Endothelial cell (in vitro differentiated cells): ENCODE measurements around the gene RASSF7. TPM values are rescaled to one million over a fixed set of nuclear protein-coding genes. Genes with fewer than 3 reads are reported as not detected.

Experiments
- DNase-seq: peaks from one replicate; pipeline ENCODE4 v3.0.0; 2021; ENCODE audit warnings: low spot score
- H3K27ac Mint-ChIP-seq: one replicate; pipeline ENCODE4 v1.8.0; 2021; ENCODE audit warnings: mixed read lengths, inconsistent platforms; ENCODE audit not compliant: unreplicated experiment
- H3K27me3 Mint-ChIP-seq: one replicate; pipeline ENCODE4 v1.8.0; 2021; ENCODE audit warnings: mild to moderate bottlenecking, moderate library complexity, mixed read lengths, inconsistent platforms; ENCODE audit not compliant: unreplicated experiment
- H3K36me3 Mint-ChIP-seq: one replicate; pipeline ENCODE4 v1.8.0; 2021; ENCODE audit warnings: mild to moderate bottlenecking, low read depth, mixed read lengths, inconsistent platforms; ENCODE audit not compliant: unreplicated experiment
- H3K4me1 Mint-ChIP-seq: one replicate; pipeline ENCODE4 v1.8.0; 2021; ENCODE audit warnings: mild to moderate bottlenecking, mixed read lengths, inconsistent platforms; ENCODE audit not compliant: unreplicated experiment
- H3K4me3 Mint-ChIP-seq: one replicate; pipeline ENCODE4 v1.8.0; 2021; ENCODE audit warnings: mild to moderate bottlenecking, mixed read lengths, inconsistent platforms; ENCODE audit not compliant: unreplicated experiment
- H3K9me3 Mint-ChIP-seq: one replicate; pipeline ENCODE4 v1.8.0; 2021; ENCODE audit warnings: mixed read lengths, inconsistent platforms; ENCODE audit not compliant: unreplicated experiment
- CTCF ChIP-seq: fragments of 200-600 bp; sonication (generic); IDR thresholded peaks from one replicate; pipeline ENCODE4 v1.5.0; 2021; ENCODE audit warnings: antibody characterized with exemption; ENCODE audit not compliant: unreplicated experiment
- total RNA-seq: library from RNA; stranded (reverse); fragmentation: NEBNext Ultra II Directional; extraction: Animal tissue kit (Norgen Biotek cat#: 25700); gene quantifications from one replicate; pipeline ENCODE4 v1.2.1, GENCODE V29; 2021; ENCODE audit not compliant: unreplicated experiment

RASSF7 gene
- total RNA-seq, 1 donor from 2014 or later = 8.9 TPM

DNA sequence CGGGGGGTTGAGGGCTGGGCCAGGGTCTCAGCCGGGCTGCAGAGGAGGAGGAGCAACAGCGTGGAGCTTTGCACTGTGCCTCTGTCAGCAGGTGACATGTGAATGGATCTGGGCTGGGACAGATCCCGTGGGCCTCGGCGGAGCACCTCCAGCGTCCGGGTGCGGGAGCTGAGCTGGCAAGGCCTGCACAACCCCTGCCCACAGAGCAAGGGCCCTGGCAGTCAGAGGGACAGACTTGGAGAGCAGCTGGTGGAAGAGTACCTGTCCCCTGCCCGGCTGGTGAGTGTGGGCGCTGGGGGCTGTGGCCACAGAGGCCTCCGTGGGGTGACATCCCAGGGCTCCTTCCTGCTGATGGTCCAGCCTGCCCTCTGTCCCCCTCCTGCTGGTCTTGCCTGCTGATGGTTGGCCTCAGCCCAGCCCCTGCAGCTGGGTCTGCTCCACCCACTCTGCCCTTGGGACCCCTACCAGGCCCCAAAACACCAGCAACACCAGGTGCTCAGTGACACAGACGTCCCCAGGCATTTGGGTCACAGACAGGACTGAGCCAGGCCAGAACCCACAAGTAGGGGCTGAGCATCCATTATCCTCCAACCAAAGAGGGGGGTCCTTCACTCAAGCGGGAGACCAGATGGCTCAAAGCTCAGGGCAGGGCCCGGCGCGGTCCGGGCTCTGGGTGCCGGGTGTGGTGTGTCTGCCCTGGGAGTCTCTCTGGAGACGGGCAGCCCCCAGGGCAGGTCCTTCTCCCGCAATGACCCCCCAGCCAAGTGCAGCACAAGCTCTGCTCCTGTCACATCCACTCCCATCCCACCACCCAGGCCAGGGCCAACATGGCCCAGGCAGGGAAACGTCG is 20.0 kb upstream of the RASSF7 start:
- peaks cover 2% of the 10 kb centered on the region for H3K4me1 Mint-ChIP-seq
- H3K27ac Mint-ChIP-seq = no peak overlapping the region
- no peaks in the 10 kb centered on the region for H3K9me3 Mint-ChIP-seq
- H3K4me3 Mint-ChIP-seq = no peak overlapping the region
- no peak for TF ChIP-seq CTCF
- DNase-seq = no peak
- H3K27me3 Mint-ChIP-seq = peaks cover 13% of the 10 kb centered on the region
- H3K36me3 Mint-ChIP-seq = no peaks in the 10 kb centered on the region

DNA sequence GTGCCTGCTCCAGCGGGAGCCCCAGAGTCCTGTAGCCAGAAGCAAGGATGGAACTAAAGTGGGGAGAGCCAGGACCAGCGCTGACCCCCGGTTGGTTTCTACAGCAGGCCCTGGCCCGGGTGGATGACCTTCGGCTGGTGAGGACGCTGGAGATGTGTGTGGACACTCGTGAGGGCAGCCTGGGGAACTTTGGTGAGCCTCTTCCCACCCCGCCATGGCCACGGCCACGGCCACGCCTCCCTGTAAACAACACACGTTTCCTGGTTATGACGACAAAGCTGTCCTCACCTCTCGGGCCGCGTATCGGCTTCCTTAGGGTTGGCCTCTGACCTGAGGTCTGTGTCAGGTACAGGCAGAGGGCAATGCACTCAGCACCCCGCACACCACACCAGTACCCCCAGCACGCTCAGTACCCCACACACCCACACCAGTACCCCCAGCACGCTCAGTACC is 19.3 kb upstream of the RASSF7 start:
- H3K36me3 Mint-ChIP-seq = no peaks in the 10 kb centered on the region
- no peak overlapping the region for H3K4me3 Mint-ChIP-seq
- peaks cover 14% of the 10 kb centered on the region for H3K27me3 Mint-ChIP-seq
- no peak overlapping the region for H3K27ac Mint-ChIP-seq
- DNase-seq = no peak
- H3K4me1 Mint-ChIP-seq = no peaks in the 10 kb centered on the region
- no peak for TF ChIP-seq CTCF
- H3K9me3 Mint-ChIP-seq = no peaks in the 10 kb centered on the region

GRCh38 chr11:544817-545166 is 16.0 kb upstream of the RASSF7 start:
- H3K4me3 Mint-ChIP-seq = no peak overlapping the region
- H3K27ac Mint-ChIP-seq = no peak overlapping the region
- no peaks in the 10 kb centered on the region for H3K36me3 Mint-ChIP-seq
- no peaks in the 10 kb centered on the region for H3K4me1 Mint-ChIP-seq
- no peak for DNase-seq
- H3K9me3 Mint-ChIP-seq = no peaks in the 10 kb centered on the region
- TF ChIP-seq CTCF = no peak
- peaks cover 12% of the 10 kb centered on the region for H3K27me3 Mint-ChIP-seq

DNA sequence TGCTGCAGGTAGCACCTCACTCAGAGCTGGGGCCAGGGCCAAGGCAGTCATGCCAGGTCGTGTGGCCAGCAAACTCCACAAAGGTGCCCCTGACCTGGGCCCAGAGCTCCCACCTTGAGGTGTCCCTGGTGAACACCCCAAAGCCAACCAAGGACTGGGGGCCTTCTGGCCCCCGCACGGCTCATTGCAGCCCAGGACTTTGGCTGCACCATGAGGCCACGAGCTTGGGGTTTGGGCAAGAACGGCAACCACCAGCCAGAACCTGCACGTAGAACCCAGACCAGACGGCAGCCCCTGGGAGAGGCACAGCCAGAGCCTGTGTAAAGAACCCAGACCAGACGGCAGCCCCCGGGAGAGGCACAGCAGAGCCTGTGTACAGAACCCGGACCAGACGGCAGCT is 15.6 kb upstream of the RASSF7 start:
- Mint-ChIP-seq H3K27me3 (peaks cover 12% of the 10 kb centered on the region), H3K4me3 (no peak overlapping the region), H3K9me3 (no peaks in the 10 kb centered on the region), H3K27ac (no peak overlapping the region), H3K36me3 (no peaks in the 10 kb centered on the region), H3K4me1 (no peaks in the 10 kb centered on the region)
- DNase-seq = no peak
- no peak for TF ChIP-seq CTCF
